GM12891 (cell line): ENCODE results near the gene SMAD4.

Experiments
- POLR2A ChIP-seq: IDR thresholded peaks from 2 replicates; pipeline ENCODE4 v1.6.1; 2011; ENCODE audit warnings: low read depth, low read length, control low read depth
- POLR2AphosphoS5 ChIP-seq: IDR thresholded peaks from 2 replicates; pipeline ENCODE4 v1.6.1; 2011; ENCODE audit warnings: low read depth, low read length, control low read depth
- SPI1 ChIP-seq: IDR thresholded peaks from 2 replicates; pipeline ENCODE4 v1.6.1; 2011; ENCODE audit warnings: low read depth, low read length, control low read depth

DNA sequence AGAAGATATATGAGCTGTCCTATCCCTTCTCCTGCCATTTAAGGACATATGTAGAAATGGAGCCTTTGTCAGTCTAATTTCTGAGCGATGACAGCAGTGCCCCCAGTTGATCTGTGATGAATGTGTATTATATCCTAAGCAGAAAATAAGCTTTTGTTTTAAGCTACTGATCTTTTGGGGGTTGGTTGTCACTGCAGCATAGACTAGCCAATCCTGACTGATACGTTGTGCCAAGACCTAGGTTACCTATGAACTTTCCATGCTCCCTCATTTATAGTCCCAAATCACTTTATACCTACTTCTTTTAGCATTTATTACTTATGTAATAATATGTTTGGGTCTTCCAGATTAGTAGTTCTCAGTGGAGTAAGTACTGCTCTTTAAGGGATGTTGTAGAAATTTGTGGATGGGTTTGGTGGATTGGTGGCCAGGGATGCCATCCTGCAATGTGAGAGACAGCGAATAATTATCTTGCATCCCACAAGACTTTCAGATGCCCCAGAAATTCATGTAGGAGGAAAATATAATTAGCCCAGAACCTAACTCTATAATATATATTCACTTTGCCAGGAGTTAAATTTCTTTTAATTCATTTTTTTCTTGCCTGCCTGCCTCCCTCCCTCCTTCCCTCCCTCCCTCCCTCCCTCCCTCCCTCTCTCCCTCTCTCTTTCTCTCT is 11.8 kb downstream of the SMAD4 start:
- TF ChIP-seq POLR2A (no peak), POLR2AphosphoS5 (no peak), SPI1 (no peak)
